SK-N-SH treated with all-trans-retinoic acid at 6 μM for 48 hours (cell line): ENCODE measurements around the gene LPAR4.

Experiments
- ATAC-seq: fragments of 200-7000 bp; cut with Tn5 transposase; 3 replicates; pipeline ENCODE4 v1.9.1; 2020; ENCODE audit warnings: mild to moderate bottlenecking, moderate library complexity
- ARNTL ChIP-seq: fragments of 450-650 bp; formaldehyde crosslinking; IDR thresholded peaks from 2 replicates; pipeline ENCODE4 v1.5.0; 2020; ENCODE audit warnings: low read depth, mild to moderate bottlenecking, moderate library complexity, borderline replicate concordance
- BACH2 ChIP-seq: fragments of 250-450 bp; sonication (Bioruptor Pico); IDR thresholded peaks from 2 replicates; pipeline ENCODE4 v1.9.0; 2021; ENCODE audit warnings: mild to moderate bottlenecking, borderline replicate concordance
- CREB5 ChIP-seq: fragments of 250-450 bp; sonication (Bioruptor Pico); IDR thresholded peaks from 2 replicates; pipeline ENCODE4 v1.5.1; 2020; ENCODE audit warnings: low read depth, mild to moderate bottlenecking, moderate library complexity
- ESRRG ChIP-seq: fragments of 250-450 bp; sonication (Bioruptor Pico); IDR thresholded peaks from 2 replicates; pipeline ENCODE4 v1.6.1; 2021; ENCODE audit warnings: mild to moderate bottlenecking
- GLIS3 ChIP-seq: fragments of 250-450 bp; sonication (Bioruptor Pico); IDR thresholded peaks from 2 replicates; pipeline ENCODE4 v1.5.0; 2020; ENCODE audit warnings: mild to moderate bottlenecking, moderate library complexity
- ISL1 ChIP-seq: fragments of 250-450 bp; sonication (Bioruptor Pico); IDR thresholded peaks from 2 replicates; pipeline ENCODE4 v2.1.2; 2022; ENCODE audit warnings: mild to moderate bottlenecking, moderate library complexity
- OSR1 ChIP-seq: fragments of 250-450 bp; sonication (Bioruptor Pico); IDR thresholded peaks from 2 replicates; pipeline ENCODE4 v1.8.0; 2022; ENCODE audit warnings: moderate library complexity, mild to moderate bottlenecking, inconsistent platforms
- PPARA ChIP-seq: fragments of 250-450 bp; sonication (Bioruptor Pico); IDR thresholded peaks from 2 replicates; pipeline ENCODE4 v1.5.0; 2020; ENCODE audit warnings: mild to moderate bottlenecking, borderline replicate concordance
- RARB ChIP-seq: fragments of 250-450 bp; sonication (Bioruptor Pico); IDR thresholded peaks from 2 replicates; pipeline ENCODE4 v1.8.0; 2021; ENCODE audit warnings: mild to moderate bottlenecking, moderate library complexity
- SNAI2 ChIP-seq: fragments of 250-450 bp; sonication (Bioruptor Pico); IDR thresholded peaks from 2 replicates; pipeline ENCODE4 v1.5.0; 2020; ENCODE audit warnings: mild to moderate bottlenecking, moderate library complexity
- TCF4 ChIP-seq: fragments of 250-450 bp; sonication (Bioruptor Pico); IDR thresholded peaks from 2 replicates; pipeline ENCODE4 v1.8.0; 2021; ENCODE audit warnings: mild to moderate bottlenecking, moderate library complexity, borderline replicate concordance
- TOX ChIP-seq: fragments of 250-450 bp; sonication (Bioruptor Pico); IDR thresholded peaks from 2 replicates; pipeline ENCODE4 v1.8.0; 2021; ENCODE audit warnings: mild to moderate bottlenecking, moderate library complexity, borderline replicate concordance
- ZFP3 ChIP-seq: fragments of 250-450 bp; sonication (Bioruptor Pico); IDR thresholded peaks from 2 replicates; pipeline ENCODE4 v1.5.0; 2020; ENCODE audit warnings: mild to moderate bottlenecking, moderate library complexity
- ZFP30 ChIP-seq: fragments of 450-650 bp; formaldehyde crosslinking; IDR thresholded peaks from 2 replicates; pipeline ENCODE4 v1.5.0; 2022; ENCODE audit warnings: mild to moderate bottlenecking, moderate library complexity
- ZNF565 ChIP-seq: fragments of 450-650 bp; formaldehyde crosslinking; conservative IDR thresholded peaks from 2 replicates; pipeline ENCODE4 v1.5.0; 2020; ENCODE audit warnings: low read depth, mild to moderate bottlenecking, moderate library complexity
- ZNF70 ChIP-seq: fragments of 450-650 bp; formaldehyde crosslinking; IDR thresholded peaks from 2 replicates; pipeline ENCODE4 v1.5.0; 2020; ENCODE audit warnings: mild to moderate bottlenecking, moderate library complexity
- ZNF8 ChIP-seq: fragments of 450-650 bp; formaldehyde crosslinking; IDR thresholded peaks from 2 replicates; pipeline ENCODE4 v1.5.0; 2020; ENCODE audit warnings: mild to moderate bottlenecking, moderate library complexity
- TF ChIP-seq, protein P1 (sequence below): fragments of 250-450 bp; sonication (Bioruptor Pico); IDR thresholded peaks from 2 replicates; pipeline ENCODE4 v1.5.1; 2021; ENCODE audit warnings: mild to moderate bottlenecking, moderate library complexity
- TF ChIP-seq, protein P2 (sequence below): fragments of 250-450 bp; sonication (Bioruptor Pico); IDR thresholded peaks from 2 replicates; pipeline ENCODE4 v1.8.0; 2021; ENCODE audit warnings: low read depth, mild to moderate bottlenecking, moderate library complexity, borderline replicate concordance

The LPAR4 gene

GRCh38 chrX:78747489-78747888, at the start of gene LPAR4:
LPAR4 (plus strand) TSS chrX:78747720; CDS start chrX:78754870, 7,150 bp downstream.
- TF ChIP-seq ZNF8, result no peak
- no peak for TF ChIP-seq ESRRG (CRISPR knock-in tag)
- no peak for TF ChIP-seq ZFP3 (CRISPR knock-in tag)
- no peak for TF ChIP-seq OSR1
- no peak for TF ChIP-seq GLIS3 (CRISPR knock-in tag)
- no peak for TF ChIP-seq BACH2 (CRISPR knock-in tag)
- TF ChIP-seq ARNTL (CRISPR knock-in tag), result no peak
- no peak for TF ChIP-seq ZNF565 (CRISPR knock-in tag)
- no peak for TF ChIP-seq CREB5 (CRISPR knock-in tag)
- no peak for TF ChIP-seq SNAI2 (CRISPR knock-in tag)
- TF ChIP-seq, protein P1, sequence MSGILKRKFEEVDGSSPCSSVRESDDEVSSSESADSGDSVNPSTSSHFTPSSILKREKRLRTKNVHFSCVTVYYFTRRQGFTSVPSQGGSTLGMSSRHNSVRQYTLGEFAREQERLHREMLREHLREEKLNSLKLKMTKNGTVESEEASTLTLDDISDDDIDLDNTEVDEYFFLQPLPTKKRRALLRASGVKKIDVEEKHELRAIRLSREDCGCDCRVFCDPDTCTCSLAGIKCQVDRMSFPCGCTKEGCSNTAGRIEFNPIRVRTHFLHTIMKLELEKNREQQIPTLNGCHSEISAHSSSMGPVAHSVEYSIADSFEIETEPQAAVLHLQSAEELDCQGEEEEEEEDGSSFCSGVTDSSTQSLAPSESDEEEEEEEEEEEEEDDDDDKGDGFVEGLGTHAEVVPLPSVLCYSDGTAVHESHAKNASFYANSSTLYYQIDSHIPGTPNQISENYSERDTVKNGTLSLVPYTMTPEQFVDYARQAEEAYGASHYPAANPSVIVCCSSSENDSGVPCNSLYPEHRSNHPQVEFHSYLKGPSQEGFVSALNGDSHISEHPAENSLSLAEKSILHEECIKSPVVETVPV (CRISPR knock-in tag), result no peak
- TF ChIP-seq PPARA, result no peak

DNA sequence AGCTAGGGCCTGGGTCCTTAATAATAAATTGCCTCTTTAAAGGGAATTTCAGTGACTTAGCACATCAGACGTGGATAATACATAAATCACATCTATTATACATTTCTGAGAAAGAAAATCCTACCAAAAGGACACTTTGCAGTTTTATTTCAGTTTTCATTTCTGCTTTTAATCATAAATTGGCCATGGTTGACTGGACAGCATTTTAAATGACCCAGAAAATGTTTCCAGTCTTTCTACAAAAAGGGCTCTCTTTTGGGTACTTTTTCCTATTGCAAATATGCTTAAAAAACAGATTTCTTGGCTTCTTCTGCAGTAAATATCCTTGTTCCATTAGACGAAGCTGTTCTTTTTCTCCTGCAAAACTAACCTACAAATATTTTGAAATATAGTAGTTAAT, 41.4 kb upstream of the LPAR4 start:
- no peak for ATAC-seq
- TF ChIP-seq GLIS3 (CRISPR knock-in tag) (no peak), RARB (CRISPR knock-in tag) (no peak), TOX (CRISPR knock-in tag) (no peak), SNAI2 (CRISPR knock-in tag) (no peak), TCF4 (CRISPR knock-in tag) (no peak), CREB5 (CRISPR knock-in tag) (no peak), ISL1 (CRISPR knock-in tag) (no peak), ESRRG (CRISPR knock-in tag) (no peak), ZNF565 (CRISPR knock-in tag) (no peak), ZFP30 (CRISPR knock-in tag) (no peak), ARNTL (CRISPR knock-in tag) (no peak), PPARA (no peak), BACH2 (CRISPR knock-in tag) (no peak), ZNF70 (CRISPR knock-in tag) (no peak)
- TF ChIP-seq, protein P2, sequence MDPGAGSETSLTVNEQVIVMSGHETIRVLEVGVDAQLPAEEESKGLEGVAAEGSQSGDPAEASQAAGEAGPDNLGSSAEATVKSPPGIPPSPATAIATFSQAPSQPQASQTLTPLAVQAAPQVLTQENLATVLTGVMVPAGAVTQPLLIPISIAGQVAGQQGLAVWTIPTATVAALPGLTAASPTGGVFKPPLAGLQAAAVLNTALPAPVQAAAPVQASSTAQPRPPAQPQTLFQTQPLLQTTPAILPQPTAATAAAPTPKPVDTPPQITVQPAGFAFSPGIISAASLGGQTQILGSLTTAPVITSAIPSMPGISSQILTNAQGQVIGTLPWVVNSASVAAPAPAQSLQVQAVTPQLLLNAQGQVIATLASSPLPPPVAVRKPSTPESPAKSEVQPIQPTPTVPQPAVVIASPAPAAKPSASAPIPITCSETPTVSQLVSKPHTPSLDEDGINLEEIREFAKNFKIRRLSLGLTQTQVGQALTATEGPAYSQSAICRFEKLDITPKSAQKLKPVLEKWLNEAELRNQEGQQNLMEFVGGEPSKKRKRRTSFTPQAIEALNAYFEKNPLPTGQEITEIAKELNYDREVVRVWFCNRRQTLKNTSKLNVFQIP (CRISPR knock-in tag), result no peak

More at GRCh38 chrX:78747489-78747888, at the start of gene LPAR4:
- peak; percentile 43; the same call in 2 of the 3 replicates for ATAC-seq

DNA sequence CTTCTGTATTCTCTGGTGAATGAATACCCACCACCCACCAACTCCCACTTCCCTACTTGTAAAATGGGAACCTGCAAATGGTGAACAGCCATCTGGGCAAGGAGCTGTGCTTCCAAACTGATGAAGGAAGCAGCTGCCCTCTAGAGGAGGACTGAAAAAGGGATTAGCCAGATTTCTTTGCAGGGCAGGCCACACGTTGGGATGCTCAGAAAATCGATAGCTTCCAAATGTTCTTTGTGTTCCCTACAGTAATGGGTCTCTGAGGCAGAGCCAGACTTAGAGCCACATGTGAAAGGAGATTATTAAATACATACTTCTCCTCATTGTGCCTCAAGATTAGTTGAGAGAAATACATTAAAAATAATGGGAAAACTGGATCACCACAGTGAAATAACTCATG, 39.3 kb upstream of the LPAR4 start:
- peak; percentile 89 for ATAC-seq
- TF ChIP-seq TCF4 (CRISPR knock-in tag), result no peak
- TF ChIP-seq ZNF70 (CRISPR knock-in tag), result no peak
- TF ChIP-seq, protein P1 (CRISPR knock-in tag), result no peak
- TF ChIP-seq GLIS3 (CRISPR knock-in tag), result no peak
- no peak for TF ChIP-seq TOX (CRISPR knock-in tag)
- no peak for TF ChIP-seq CREB5 (CRISPR knock-in tag)
- TF ChIP-seq SNAI2 (CRISPR knock-in tag), result no peak
- TF ChIP-seq, all 23 proteins: peak for 0
